Neural cell (in vitro differentiated cells): ENCODE data around the gene CEP192. TPM values are rescaled to one million over a fixed set of nuclear protein-coding genes. Genes with fewer than 3 reads are reported as not detected.

Experiments
- H2AFZ ChIP-seq: fragments of 200-600, 300-800 bp; sonication (generic), shearing (Covaris generic); 2 replicates; pipeline ENCODE4 v1.6.0; 2014; ENCODE audit warnings: low read depth, mild to moderate bottlenecking, antibody characterized with exemption, low read length, moderate library complexity
- H3F3A ChIP-seq: fragments of 200-600 bp; shearing (Covaris generic); 2 replicates; pipeline ENCODE4 v1.6.1; 2016; ENCODE audit warnings: mild to moderate bottlenecking, moderate library complexity, mixed read lengths, antibody characterized with exemption, low read length; ENCODE audit not compliant: insufficient read depth, poor library complexity, severe bottlenecking
- H3K27ac ChIP-seq: fragments of 200-600, 300-800 bp; sonication (generic), shearing (Covaris generic); 2 replicates; pipeline ENCODE4 v1.5.1; 2014; ENCODE audit warnings: mild to moderate bottlenecking, low read length, moderate library complexity
- H3K27me3 ChIP-seq: fragments of 300-800, 200-600 bp; sonication (generic), shearing (Covaris generic); 2 replicates; pipeline ENCODE4 v1.6.0; 2014; ENCODE audit warnings: mild to moderate bottlenecking, low read depth, low read length, moderate library complexity; ENCODE audit not compliant: insufficient read depth
- H3K36me3 ChIP-seq: fragments of 300-800, 200-600 bp; sonication (generic), shearing (Covaris generic); 2 replicates; pipeline ENCODE4 v1.5.1; 2014; ENCODE audit warnings: mild to moderate bottlenecking, antibody characterized with exemption, low read length, moderate library complexity; ENCODE audit not compliant: insufficient read depth
- H3K4me2 ChIP-seq: fragments of 300-800, 200-600 bp; sonication (generic), shearing (Covaris generic); 2 replicates; pipeline ENCODE4 v1.6.0; 2014; ENCODE audit warnings: mild to moderate bottlenecking, low read length
- H3K4me3 ChIP-seq: fragments of 300-800, 200-600 bp; sonication (generic), shearing (Covaris generic); 2 replicates; pipeline ENCODE4 v1.5.1; 2014; ENCODE audit warnings: mild to moderate bottlenecking, low read length, moderate library complexity
- H3K79me2 ChIP-seq: fragments of 200-600 bp; shearing (Covaris generic); replicated peaks from 2 replicates; pipeline ENCODE4 v1.6.0; 2014; ENCODE audit warnings: mild to moderate bottlenecking, low read length, moderate library complexity; ENCODE audit not compliant: insufficient read depth
- H3K9ac ChIP-seq: fragments of 300-800, 200-600 bp; sonication (generic), shearing (Covaris generic); 2 replicates; pipeline ENCODE4 v1.6.1; 2016; ENCODE audit warnings: mild to moderate bottlenecking, low read length, mixed read lengths
- H3K9me2 ChIP-seq: fragments of 200-600 bp; shearing (Covaris generic); 2 replicates; pipeline ENCODE4 v1.6.1; 2016; ENCODE audit warnings: mild to moderate bottlenecking, low read length, mixed read lengths; ENCODE audit not compliant: insufficient read depth
- H3K9me3 ChIP-seq: fragments of 200-600, 300-800 bp; sonication (generic), shearing (Covaris generic); 2 replicates; pipeline ENCODE4 v1.6.1; 2016; ENCODE audit warnings: mild to moderate bottlenecking, mixed run types, low read length, moderate library complexity, mixed read lengths
- H4K20me1 ChIP-seq: fragments of 200-600 bp; shearing (Covaris generic); 2 replicates; pipeline ENCODE4 v1.6.1; 2016; ENCODE audit warnings: mild to moderate bottlenecking, mixed run types; ENCODE audit not compliant: insufficient read depth
- EP300 ChIP-seq: fragments of 450-650 bp; conservative IDR thresholded peaks from 2 replicates; pipeline ENCODE4 v1.6.1; 2014; ENCODE audit warnings: antibody characterized with exemption, mild to moderate bottlenecking, moderate library complexity; ENCODE audit not compliant: poor library complexity, severe bottlenecking
- EZH2 ChIP-seq: fragments of 200-600, 300-800 bp; shearing (Covaris generic), sonication (generic); IDR thresholded peaks from 2 replicates; pipeline ENCODE4 v1.6.1; 2014; ENCODE audit warnings: antibody characterized with exemption, low read length, borderline replicate concordance, mild to moderate bottlenecking; ENCODE audit not compliant: insufficient read depth, poor library complexity, severe bottlenecking
- MXI1 ChIP-seq: fragments of 450-650 bp; conservative IDR thresholded peaks from 2 replicates; pipeline ENCODE4 v1.6.1; 2014; ENCODE audit warnings: antibody characterized with exemption, mild to moderate bottlenecking; ENCODE audit not compliant: poor library complexity, severe bottlenecking
- POLR2AphosphoS5 ChIP-seq: IDR thresholded peaks from 2 replicates; pipeline ENCODE4 v1.6.1; 2012
- RAD21 ChIP-seq: fragments of 450-650 bp; conservative IDR thresholded peaks from 2 replicates; pipeline ENCODE4 v1.6.1; 2014; ENCODE audit warnings: antibody characterized with exemption, mild to moderate bottlenecking, moderate library complexity
- SMC3 ChIP-seq: fragments of 450-650 bp; conservative IDR thresholded peaks from 2 replicates; pipeline ENCODE4 v1.6.1; 2014; ENCODE audit warnings: antibody characterized with exemption, mild to moderate bottlenecking, moderate library complexity; ENCODE audit not compliant: poor library complexity
- TAF1 ChIP-seq: IDR thresholded peaks from 2 replicates; pipeline ENCODE4 v1.6.1; 2012; ENCODE audit warnings: low read depth
- polyA plus RNA-seq: library from polyadenylated mRNA; depleted of rRNA; stranded (reverse); fragments of >200 nt; gene quantifications from 2 replicates; pipeline ENCODE4 v1.2.3, GENCODE V29; 2014
- TF ChIP-seq, protein P1 (sequence below): IDR thresholded peaks from 2 replicates; pipeline ENCODE4 v1.6.1; 2012; ENCODE audit warnings: borderline replicate concordance
- TF ChIP-seq, protein P2 (sequence below): fragments of 450-650 bp; IDR thresholded peaks from 2 replicates; pipeline ENCODE4 v1.5.1; 2014; ENCODE audit warnings: antibody characterized with exemption, mild to moderate bottlenecking, moderate library complexity; ENCODE audit not compliant: poor library complexity, severe bottlenecking

The CEP192 gene
- polyA plus RNA-seq, 1 donor from 2014 or later: 28.1 TPM

DNA sequence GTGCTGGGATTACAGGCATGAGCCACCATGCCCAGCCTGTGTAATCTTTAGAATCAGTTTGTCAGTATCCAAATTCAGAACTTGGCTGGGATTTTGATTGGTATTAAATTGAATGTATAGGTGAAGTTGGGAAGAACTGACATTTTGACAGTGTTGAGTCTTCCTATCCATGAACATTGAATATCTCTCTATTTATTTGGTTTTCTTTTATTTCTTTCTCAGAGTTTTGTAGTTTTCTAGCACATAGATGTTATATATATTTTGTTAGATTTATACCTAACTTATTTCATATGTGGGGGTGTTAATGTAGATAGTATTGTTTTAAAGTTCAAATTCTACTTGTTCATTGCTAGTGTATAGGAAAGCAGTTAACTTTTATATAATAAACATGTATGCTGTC lies 31.5 kb downstream of the CEP192 start:
- no peak overlapping the region for H3K9ac ChIP-seq

DNA sequence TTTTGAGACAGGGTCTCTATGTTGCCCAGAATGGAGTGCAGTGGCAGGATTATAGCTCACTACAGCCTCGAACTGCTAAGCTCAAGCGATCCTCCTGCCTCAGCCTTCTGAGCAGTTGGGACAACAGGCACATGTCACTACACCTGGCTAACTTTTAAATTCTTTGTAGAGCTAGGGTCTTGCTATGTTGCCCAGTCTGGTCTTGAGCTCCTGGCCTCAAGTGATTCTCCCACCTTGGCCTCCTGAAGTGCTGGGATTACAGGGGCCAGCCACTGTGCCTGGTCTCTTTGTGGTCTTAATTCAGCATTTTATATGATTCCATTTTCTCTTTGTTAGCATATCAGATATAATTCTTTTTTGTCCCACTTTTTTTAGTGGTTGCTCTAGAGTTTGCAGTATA lies 34.1 kb downstream of the CEP192 start:
- Histone ChIP-seq H3K4me3 (no peak overlapping the region), H3K27me3 (no peaks in the 10 kb centered on the region), H2AFZ (no peak overlapping the region), H3K36me3 (no peaks in the 10 kb centered on the region), H3F3A (no peaks in the 10 kb centered on the region), H4K20me1 (no peaks in the 10 kb centered on the region), H3K9me2 (no peaks in the 10 kb centered on the region), H3K9me3 (no peaks in the 10 kb centered on the region), H3K4me2 (no peak overlapping the region), H3K27ac (no peak overlapping the region), H3K79me2 (no peaks in the 10 kb centered on the region), H3K9ac (no peak overlapping the region)
- TF ChIP-seq, protein P1, sequence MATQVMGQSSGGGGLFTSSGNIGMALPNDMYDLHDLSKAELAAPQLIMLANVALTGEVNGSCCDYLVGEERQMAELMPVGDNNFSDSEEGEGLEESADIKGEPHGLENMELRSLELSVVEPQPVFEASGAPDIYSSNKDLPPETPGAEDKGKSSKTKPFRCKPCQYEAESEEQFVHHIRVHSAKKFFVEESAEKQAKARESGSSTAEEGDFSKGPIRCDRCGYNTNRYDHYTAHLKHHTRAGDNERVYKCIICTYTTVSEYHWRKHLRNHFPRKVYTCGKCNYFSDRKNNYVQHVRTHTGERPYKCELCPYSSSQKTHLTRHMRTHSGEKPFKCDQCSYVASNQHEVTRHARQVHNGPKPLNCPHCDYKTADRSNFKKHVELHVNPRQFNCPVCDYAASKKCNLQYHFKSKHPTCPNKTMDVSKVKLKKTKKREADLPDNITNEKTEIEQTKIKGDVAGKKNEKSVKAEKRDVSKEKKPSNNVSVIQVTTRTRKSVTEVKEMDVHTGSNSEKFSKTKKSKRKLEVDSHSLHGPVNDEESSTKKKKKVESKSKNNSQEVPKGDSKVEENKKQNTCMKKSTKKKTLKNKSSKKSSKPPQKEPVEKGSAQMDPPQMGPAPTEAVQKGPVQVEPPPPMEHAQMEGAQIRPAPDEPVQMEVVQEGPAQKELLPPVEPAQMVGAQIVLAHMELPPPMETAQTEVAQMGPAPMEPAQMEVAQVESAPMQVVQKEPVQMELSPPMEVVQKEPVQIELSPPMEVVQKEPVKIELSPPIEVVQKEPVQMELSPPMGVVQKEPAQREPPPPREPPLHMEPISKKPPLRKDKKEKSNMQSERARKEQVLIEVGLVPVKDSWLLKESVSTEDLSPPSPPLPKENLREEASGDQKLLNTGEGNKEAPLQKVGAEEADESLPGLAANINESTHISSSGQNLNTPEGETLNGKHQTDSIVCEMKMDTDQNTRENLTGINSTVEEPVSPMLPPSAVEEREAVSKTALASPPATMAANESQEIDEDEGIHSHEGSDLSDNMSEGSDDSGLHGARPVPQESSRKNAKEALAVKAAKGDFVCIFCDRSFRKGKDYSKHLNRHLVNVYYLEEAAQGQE: no peak
- TF ChIP-seq, protein P2, sequence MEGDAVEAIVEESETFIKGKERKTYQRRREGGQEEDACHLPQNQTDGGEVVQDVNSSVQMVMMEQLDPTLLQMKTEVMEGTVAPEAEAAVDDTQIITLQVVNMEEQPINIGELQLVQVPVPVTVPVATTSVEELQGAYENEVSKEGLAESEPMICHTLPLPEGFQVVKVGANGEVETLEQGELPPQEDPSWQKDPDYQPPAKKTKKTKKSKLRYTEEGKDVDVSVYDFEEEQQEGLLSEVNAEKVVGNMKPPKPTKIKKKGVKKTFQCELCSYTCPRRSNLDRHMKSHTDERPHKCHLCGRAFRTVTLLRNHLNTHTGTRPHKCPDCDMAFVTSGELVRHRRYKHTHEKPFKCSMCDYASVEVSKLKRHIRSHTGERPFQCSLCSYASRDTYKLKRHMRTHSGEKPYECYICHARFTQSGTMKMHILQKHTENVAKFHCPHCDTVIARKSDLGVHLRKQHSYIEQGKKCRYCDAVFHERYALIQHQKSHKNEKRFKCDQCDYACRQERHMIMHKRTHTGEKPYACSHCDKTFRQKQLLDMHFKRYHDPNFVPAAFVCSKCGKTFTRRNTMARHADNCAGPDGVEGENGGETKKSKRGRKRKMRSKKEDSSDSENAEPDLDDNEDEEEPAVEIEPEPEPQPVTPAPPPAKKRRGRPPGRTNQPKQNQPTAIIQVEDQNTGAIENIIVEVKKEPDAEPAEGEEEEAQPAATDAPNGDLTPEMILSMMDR: no peak
- TF ChIP-seq POLR2AphosphoS5 (no peak), MXI1 (no peak), RAD21 (no peak), EP300 (no peak), SMC3 (no peak), EZH2 (no peak), TAF1 (no peak)

More for the DNA sequence above, 31.5 kb downstream of the CEP192 start:
- Histone ChIP-seq H3K9me3 (no peaks in the 10 kb centered on the region), H3K9me2 (no peaks in the 10 kb centered on the region), H3F3A (no peaks in the 10 kb centered on the region), H3K27ac (no peak overlapping the region), H4K20me1 (no peaks in the 10 kb centered on the region), H2AFZ (no peak overlapping the region), H3K27me3 (no peaks in the 10 kb centered on the region), H3K4me3 (no peak overlapping the region), H3K4me2 (no peak overlapping the region), H3K36me3 (peaks cover 6% of the 10 kb centered on the region), H3K79me2 (no peaks in the 10 kb centered on the region)
- TF ChIP-seq MXI1: no peak
- no peak for TF ChIP-seq EZH2
- TF ChIP-seq, protein P1: no peak
- no peak for TF ChIP-seq POLR2AphosphoS5
- TF ChIP-seq EP300: no peak
- no peak for TF ChIP-seq SMC3
